HepG2 (cell line): ENCODE data around the gene EIF2AK2. TPM values are rescaled to one million over a fixed set of nuclear protein-coding genes. Genes with fewer than 3 reads are reported as not detected.

Experiments used
- ATAC-seq: fragments of 200-7000 bp; cut with Tn5 transposase; 3 replicates; pipeline ENCODE4 v1.9.1; 2020; ENCODE audit warnings: mild to moderate bottlenecking, moderate library complexity
- BruUV-seq: library from RNA; stranded (reverse); fragments of 400-500 nt; replicated peaks from 2 replicates; lab custom pipeline; 2021; lab: Mats Ljungman, UMichigan
- CTCF ChIA-PET: fragments of 300-600 bp; formaldehyde crosslinking; extraction: SDS; loops from one replicate; lab custom pipeline; 2021; ENCODE audit warnings: low total read pairs, inconsistent platforms, low intra/inter-chr PET ratio; lab: Yijun Ruan, JAX
- POLR2A ChIA-PET: fragments of 350-600 bp; sonication (Branson Sonifier 250); formaldehyde crosslinking; loops from one replicate; lab custom pipeline; 2020; ENCODE audit warnings: antibody characterized with exemption, inconsistent platforms; lab: Yijun Ruan, JAX
- DNase-seq: peaks from one replicate; pipeline ENCODE4 v3.0.0-alpha.2; 2015; ENCODE audit warnings: low spot score
- FAIRE-seq: peaks from 3 replicates; lab custom pipeline; 2011; peaks lifted over from hg19 to GRCh38; lab: Jason Lieb, UNC
- H2AFZ ChIP-seq: one replicate; pipeline ENCODE4 v1.6.1; 2011; ENCODE audit warnings: low read length, inconsistent platforms
- H3K27ac ChIP-seq: fragments of 300-600 bp; 3 replicates; pipeline ENCODE4 v1.8.0; 2011; ENCODE audit warnings: mixed run types, mild to moderate bottlenecking, mixed read lengths, low read length, inconsistent platforms; ENCODE audit not compliant: insufficient read depth; ENCODE audit errors: extremely low read length
- H3K27me3 ChIP-seq, 2 experiments: fragments of 200-600 bp in 1 of 2; 2 replicates in 1 of 2; 3 replicates in 1 of 2; pipeline versions ENCODE4 v1.6.0 to v1.8.0; 2011; ENCODE audit warnings: low read length in 2 of 2, mild to moderate bottlenecking in 2 of 2, moderate library complexity in 2 of 2, inconsistent platforms in 1 of 2; ENCODE audit not compliant: insufficient read depth in 2 of 2, control insufficient read depth in 1 of 2
- H3K36me3 ChIP-seq, 2 experiments: fragments of 200-600 bp in 1 of 2; replicated peaks in 1 of 2; 2 replicates in 1 of 2; 3 replicates in 1 of 2; pipeline versions ENCODE4 v1.5.1 to v1.8.0; 2011; ENCODE audit warnings: low read length in 2 of 2, inconsistent platforms in 1 of 2; ENCODE audit not compliant: insufficient read depth in 2 of 2, control insufficient read depth in 1 of 2
- H3K4me1 ChIP-seq: 2 replicates; pipeline ENCODE4 v1.5.1; 2012; ENCODE audit warnings: low read length, inconsistent platforms; ENCODE audit not compliant: insufficient read depth
- H3K4me2 ChIP-seq: 2 replicates; pipeline ENCODE4 v1.6.0; 2011; ENCODE audit warnings: low read depth, low read length, inconsistent platforms
- H3K4me3 ChIP-seq, 3 experiments: fragments of 200-600 bp in 1 of 3; sonication (generic), shearing (Covaris generic) in 1 of 3; replicated peaks in 1 of 3; 2 replicates each; pipeline ENCODE4 v1.5.1; 2011 to 2016; ENCODE audit warnings: low read length in 3 of 3, inconsistent platforms in 2 of 3, low read depth in 2 of 3, mild to moderate bottlenecking in 2 of 3, control low read depth in 1 of 3, mixed read lengths in 1 of 3; ENCODE audit not compliant: insufficient read depth in 1 of 3
- H3K79me2 ChIP-seq: one replicate; pipeline ENCODE4 v1.6.1; 2011; ENCODE audit warnings: low read length, inconsistent platforms; ENCODE audit not compliant: insufficient read depth
- H3K9ac ChIP-seq: 2 replicates; pipeline ENCODE4 v1.6.0; 2011; ENCODE audit warnings: mild to moderate bottlenecking, low read depth, low read length, inconsistent platforms; ENCODE audit not compliant: insufficient read depth
- H3K9me3 ChIP-seq: 2 replicates; pipeline ENCODE4 v1.5.1; 2012; ENCODE audit warnings: mild to moderate bottlenecking, low read length
- H4K20me1 ChIP-seq: 2 replicates; pipeline ENCODE4 v1.6.0; 2011; ENCODE audit warnings: inconsistent platforms, mild to moderate bottlenecking, low read length, moderate library complexity; ENCODE audit not compliant: insufficient read depth
- HDAC2 ChIP-seq: sonication (generic); formaldehyde crosslinking; IDR thresholded peaks from 2 replicates; pipeline ENCODE4 v1.4.0; 2020; ENCODE audit warnings: missing genetic modification reagents
- MEIS1 ChIP-seq: sonication (generic); formaldehyde crosslinking; IDR thresholded peaks from 2 replicates; pipeline ENCODE4 v1.9.0; 2021; ENCODE audit warnings: mild to moderate bottlenecking, missing genetic modification reagents, moderate library complexity, borderline replicate concordance
- WGBS: methylation state at CpG from one replicate; pipeline ENCODE4 v1.1.6; 2017; ENCODE audit warnings: low lambda C conversion rate; 5-methylcytosine and 5-hydroxymethylcytosine counted together
- in situ Hi-C: cut with HindIII; loops from 2 replicates; pipeline ENCODE4 v1.10.0; 2017; ENCODE audit warnings: low pct_unique_long_range_greater_than_20kb; ENCODE audit not compliant: extremely low pct_ligation_motif_present
- intact Hi-C: fragments of 100-400 bp; cut with micrococcal nuclease; formaldehyde crosslinking; loops from one replicate; pipeline ENCODE4 v1.10.0; 2022; ENCODE audit not compliant: unreplicated experiment
- polyA plus RNA-seq, 8 experiments: library from polyadenylated mRNA; depleted of rRNA in 3 of 8; stranded (reverse) in 7 of 8; unstranded in 1 of 8; fragments of >200 nt; fragmentation: Illumina TruSeq in 4 of 8; extraction: Trizol in 4 of 8; gene quantifications; 2 replicates each; pipeline versions ENCODE4 v1.2.1 to v1.2.3, GENCODE V29; 2011 to 2016; ENCODE audit warnings: low read depth in 4 of 8, missing spikeins in 1 of 8, mixed read lengths in 1 of 8; ENCODE audit not compliant: insufficient read depth in 1 of 8
- total RNA-seq, 5 experiments: library from RNA; depleted of rRNA; stranded (reverse); fragments of >200 nt; fragmentation: Illumina TruSeq; extraction: Trizol; gene quantifications; 2 replicates each; pipeline ENCODE4 v1.2.3, GENCODE V29; 2016; ENCODE audit warnings: low read depth in 1 of 5
- TF ChIP-seq, protein P1 (sequence below): sonication (generic); formaldehyde crosslinking; IDR thresholded peaks from 2 replicates; pipeline ENCODE4 v1.8.1; 2022; ENCODE audit warnings: mild to moderate bottlenecking, missing genetic modification reagents
- TF ChIP-seq, protein P2 (sequence below), 2 experiments: fragments of 450-650 bp in 1 of 2; sonication (generic) in 1 of 2; formaldehyde crosslinking in 1 of 2; IDR thresholded peaks; 2 replicates each; pipeline versions ENCODE4 v1.6.1 to v1.8.0; 2016 to 2022; ENCODE audit warnings: antibody characterized with exemption in 1 of 2, mild to moderate bottlenecking in 1 of 2, missing genetic modification reagents in 1 of 2

Gene EIF2AK2
- total and polyA plus RNA-seq, 2 of the 13 experiments (the other 11 are each of a cell fraction or from before 2014, with no cell fraction given), result 10.2 to 26.1 TPM

DNA sequence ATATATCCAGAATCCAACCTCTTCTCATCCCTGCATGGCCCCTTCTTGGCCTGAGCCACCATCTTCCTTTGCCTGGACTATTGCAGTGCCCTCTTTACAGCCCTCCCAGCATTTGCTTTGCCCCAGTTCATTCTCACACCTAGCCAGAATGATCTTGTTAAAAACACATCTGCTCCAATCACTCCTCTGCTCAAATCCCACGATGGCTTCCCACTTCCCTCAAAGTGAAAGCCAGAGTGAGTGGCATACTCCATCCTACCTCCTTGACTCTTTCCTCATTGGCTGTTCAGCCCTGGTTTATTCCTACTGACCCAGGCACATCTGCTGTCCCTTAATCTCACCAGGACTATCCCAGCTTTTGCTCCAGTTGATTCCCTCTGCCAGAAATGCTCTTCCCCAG, 17.0 kb upstream of the EIF2AK2 start:
- H3K36me3 ChIP-seq, result no peaks in the 10 kb centered on the region
- no peak for ATAC-seq
- no peak for FAIRE-seq

More for the DNA sequence above, 17.0 kb upstream of the EIF2AK2 start:
- 79% methylated on average over 1 of the region's 1 CpG for WGBS
- no peak overlapping the region for H3K4me2 ChIP-seq
- BruUV-seq, result no TSS peak
- TF ChIP-seq HDAC2 (CRISPR knock-in tag), result no peak
- TF ChIP-seq, protein P1, sequence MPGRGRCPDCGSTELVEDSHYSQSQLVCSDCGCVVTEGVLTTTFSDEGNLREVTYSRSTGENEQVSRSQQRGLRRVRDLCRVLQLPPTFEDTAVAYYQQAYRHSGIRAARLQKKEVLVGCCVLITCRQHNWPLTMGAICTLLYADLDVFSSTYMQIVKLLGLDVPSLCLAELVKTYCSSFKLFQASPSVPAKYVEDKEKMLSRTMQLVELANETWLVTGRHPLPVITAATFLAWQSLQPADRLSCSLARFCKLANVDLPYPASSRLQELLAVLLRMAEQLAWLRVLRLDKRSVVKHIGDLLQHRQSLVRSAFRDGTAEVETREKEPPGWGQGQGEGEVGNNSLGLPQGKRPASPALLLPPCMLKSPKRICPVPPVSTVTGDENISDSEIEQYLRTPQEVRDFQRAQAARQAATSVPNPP (CRISPR knock-in tag), result no peak
- no peak for TF ChIP-seq MEIS1 (CRISPR knock-in tag)
- TF ChIP-seq, protein P2, sequence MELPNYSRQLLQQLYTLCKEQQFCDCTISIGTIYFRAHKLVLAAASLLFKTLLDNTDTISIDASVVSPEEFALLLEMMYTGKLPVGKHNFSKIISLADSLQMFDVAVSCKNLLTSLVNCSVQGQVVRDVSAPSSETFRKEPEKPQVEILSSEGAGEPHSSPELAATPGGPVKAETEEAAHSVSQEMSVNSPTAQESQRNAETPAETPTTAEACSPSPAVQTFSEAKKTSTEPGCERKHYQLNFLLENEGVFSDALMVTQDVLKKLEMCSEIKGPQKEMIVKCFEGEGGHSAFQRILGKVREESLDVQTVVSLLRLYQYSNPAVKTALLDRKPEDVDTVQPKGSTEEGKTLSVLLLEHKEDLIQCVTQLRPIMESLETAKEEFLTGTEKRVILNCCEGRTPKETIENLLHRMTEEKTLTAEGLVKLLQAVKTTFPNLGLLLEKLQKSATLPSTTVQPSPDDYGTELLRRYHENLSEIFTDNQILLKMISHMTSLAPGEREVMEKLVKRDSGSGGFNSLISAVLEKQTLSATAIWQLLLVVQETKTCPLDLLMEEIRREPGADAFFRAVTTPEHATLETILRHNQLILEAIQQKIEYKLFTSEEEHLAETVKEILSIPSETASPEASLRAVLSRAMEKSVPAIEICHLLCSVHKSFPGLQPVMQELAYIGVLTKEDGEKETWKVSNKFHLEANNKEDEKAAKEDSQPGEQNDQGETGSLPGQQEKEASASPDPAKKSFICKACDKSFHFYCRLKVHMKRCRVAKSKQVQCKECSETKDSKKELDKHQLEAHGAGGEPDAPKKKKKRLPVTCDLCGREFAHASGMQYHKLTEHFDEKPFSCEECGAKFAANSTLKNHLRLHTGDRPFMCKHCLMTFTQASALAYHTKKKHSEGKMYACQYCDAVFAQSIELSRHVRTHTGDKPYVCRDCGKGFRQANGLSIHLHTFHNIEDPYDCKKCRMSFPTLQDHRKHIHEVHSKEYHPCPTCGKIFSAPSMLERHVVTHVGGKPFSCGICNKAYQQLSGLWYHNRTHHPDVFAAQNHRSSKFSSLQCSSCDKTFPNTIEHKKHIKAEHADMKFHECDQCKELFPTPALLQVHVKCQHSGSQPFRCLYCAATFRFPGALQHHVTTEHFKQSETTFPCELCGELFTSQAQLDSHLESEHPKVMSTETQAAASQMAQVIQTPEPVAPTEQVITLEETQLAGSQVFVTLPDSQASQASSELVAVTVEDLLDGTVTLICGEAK (IDR thresholded peaks at IDR 0.05), result no peak
- TF ChIP-seq, protein P2 (CRISPR knock-in tag; IDR thresholded peaks at IDR 0.05), result no peak
- H3K4me3 ChIP-seq, result no peak overlapping the region
- ChIA-PET POLR2A (no interaction called here), CTCF (no interaction called here)
- no peaks in the 10 kb centered on the region for H3K79me2 ChIP-seq
- H3K27ac ChIP-seq, result no peak overlapping the region
- no peaks in the 10 kb centered on the region for H4K20me1 ChIP-seq
- in situ Hi-C loops, result loop anchor here (25.0 kb wide), 1 partner anchor 714 kb away; no protein-coding TSS in a partner anchor
- H3K9me3 ChIP-seq, result no peaks in the 10 kb centered on the region
- no peak for DNase-seq
- H3K27me3 ChIP-seq, result peaks cover 0 to 16% of the 10 kb centered on the region in 2 experiments; a peak in 2 of 5 replicates
- no peak overlapping the region for H2AFZ ChIP-seq
- H3K9ac ChIP-seq, result no peak overlapping the region
- intact Hi-C loops, result no loop called here
- H3K4me1 ChIP-seq, result peaks cover 15% of the 10 kb centered on the region
